DOHH2 (cell line): Measurements from ENCODE around the gene CD8B.

Source experiments
- CTCF ChIP-seq: fragments of 200-600 bp; sonication (generic); IDR thresholded peaks from one replicate; pipeline ENCODE4 v1.5.1; 2014; ENCODE audit warnings: antibody characterized with exemption, mild to moderate bottlenecking, low read depth, low read length; ENCODE audit not compliant: poor library complexity, severe bottlenecking
- EZH2phosphoT487 ChIP-seq: fragments of 200-600 bp; sonication (generic); IDR thresholded peaks from 2 replicates; pipeline ENCODE4 v1.6.1; 2017; ENCODE audit warnings: borderline replicate concordance, mild to moderate bottlenecking, antibody characterized with exemption, low read length, moderate library complexity, mixed read lengths

- TF ChIP-seq CTCF: no peak
- no peak for TF ChIP-seq EZH2phosphoT487
These were observed 72.6 kb downstream of the CD8B start for GRCh38 chr2:86788881-86789686.
